Nephron progenitor cell (in vitro differentiated cells): ENCODE data around the gene TUBGCP4.

Experiments used
- DNase-seq: peaks from one replicate; pipeline ENCODE4 v3.0.0; 2021
- H3K27ac Mint-ChIP-seq: 2 replicates; pipeline ENCODE4 v1.8.0; 2021; ENCODE audit warnings: mild to moderate bottlenecking, moderate library complexity, mixed read lengths
- H3K27me3 Mint-ChIP-seq: 2 replicates; pipeline ENCODE4 v1.8.0; 2021; ENCODE audit warnings: mild to moderate bottlenecking, low read depth, mixed read lengths; ENCODE audit not compliant: poor library complexity
- H3K36me3 Mint-ChIP-seq: 2 replicates; pipeline ENCODE4 v1.8.0; 2021; ENCODE audit warnings: low read depth, mixed read lengths
- H3K4me1 Mint-ChIP-seq: 2 replicates; pipeline ENCODE4 v1.8.0; 2021; ENCODE audit warnings: mixed read lengths
- H3K4me3 Mint-ChIP-seq: 2 replicates; pipeline ENCODE4 v1.8.0; 2021; ENCODE audit warnings: mild to moderate bottlenecking, moderate library complexity, mixed read lengths
- H3K9me3 Mint-ChIP-seq: 2 replicates; pipeline ENCODE4 v1.8.0; 2021; ENCODE audit warnings: mild to moderate bottlenecking, moderate library complexity, mixed read lengths
- TF ChIP-seq, protein P1 (sequence below): fragments of 200-600 bp; sonication (generic); IDR thresholded peaks from 2 replicates; pipeline ENCODE4 v1.5.0; 2021; ENCODE audit warnings: antibody characterized with exemption

TUBGCP4 gene, protein sequence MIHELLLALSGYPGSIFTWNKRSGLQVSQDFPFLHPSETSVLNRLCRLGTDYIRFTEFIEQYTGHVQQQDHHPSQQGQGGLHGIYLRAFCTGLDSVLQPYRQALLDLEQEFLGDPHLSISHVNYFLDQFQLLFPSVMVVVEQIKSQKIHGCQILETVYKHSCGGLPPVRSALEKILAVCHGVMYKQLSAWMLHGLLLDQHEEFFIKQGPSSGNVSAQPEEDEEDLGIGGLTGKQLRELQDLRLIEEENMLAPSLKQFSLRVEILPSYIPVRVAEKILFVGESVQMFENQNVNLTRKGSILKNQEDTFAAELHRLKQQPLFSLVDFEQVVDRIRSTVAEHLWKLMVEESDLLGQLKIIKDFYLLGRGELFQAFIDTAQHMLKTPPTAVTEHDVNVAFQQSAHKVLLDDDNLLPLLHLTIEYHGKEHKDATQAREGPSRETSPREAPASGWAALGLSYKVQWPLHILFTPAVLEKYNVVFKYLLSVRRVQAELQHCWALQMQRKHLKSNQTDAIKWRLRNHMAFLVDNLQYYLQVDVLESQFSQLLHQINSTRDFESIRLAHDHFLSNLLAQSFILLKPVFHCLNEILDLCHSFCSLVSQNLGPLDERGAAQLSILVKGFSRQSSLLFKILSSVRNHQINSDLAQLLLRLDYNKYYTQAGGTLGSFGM

GRCh38 chr15:43370975-43371974 is at the start of gene TUBGCP4, which contains the start of gene ZSCAN29:
TSS of gene TUBGCP4 (plus strand) at chr15:43371101. CDS start at chr15:43371355, 254 bp downstream.
TSS of gene ZSCAN29 (minus strand) at chr15:43371043. CDS start at chr15:43369913, 1,130 bp downstream.
- TF ChIP-seq, protein P1, sequence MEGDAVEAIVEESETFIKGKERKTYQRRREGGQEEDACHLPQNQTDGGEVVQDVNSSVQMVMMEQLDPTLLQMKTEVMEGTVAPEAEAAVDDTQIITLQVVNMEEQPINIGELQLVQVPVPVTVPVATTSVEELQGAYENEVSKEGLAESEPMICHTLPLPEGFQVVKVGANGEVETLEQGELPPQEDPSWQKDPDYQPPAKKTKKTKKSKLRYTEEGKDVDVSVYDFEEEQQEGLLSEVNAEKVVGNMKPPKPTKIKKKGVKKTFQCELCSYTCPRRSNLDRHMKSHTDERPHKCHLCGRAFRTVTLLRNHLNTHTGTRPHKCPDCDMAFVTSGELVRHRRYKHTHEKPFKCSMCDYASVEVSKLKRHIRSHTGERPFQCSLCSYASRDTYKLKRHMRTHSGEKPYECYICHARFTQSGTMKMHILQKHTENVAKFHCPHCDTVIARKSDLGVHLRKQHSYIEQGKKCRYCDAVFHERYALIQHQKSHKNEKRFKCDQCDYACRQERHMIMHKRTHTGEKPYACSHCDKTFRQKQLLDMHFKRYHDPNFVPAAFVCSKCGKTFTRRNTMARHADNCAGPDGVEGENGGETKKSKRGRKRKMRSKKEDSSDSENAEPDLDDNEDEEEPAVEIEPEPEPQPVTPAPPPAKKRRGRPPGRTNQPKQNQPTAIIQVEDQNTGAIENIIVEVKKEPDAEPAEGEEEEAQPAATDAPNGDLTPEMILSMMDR, result no peak
- Mint-ChIP-seq H3K27me3 (peaks cover 4% of the 10 kb centered on the region), H3K9me3 (peaks cover 41% of the 10 kb centered on the region), H3K4me3 (peak within 1 kb of the TSS; percentile 95), H3K4me1 (peaks cover 48% of the 10 kb centered on the region), H3K36me3 (peaks cover 52% of the 10 kb centered on the region), H3K27ac (peak within 1 kb of the TSS; percentile 89)
- peak; percentile 91 for DNase-seq

DNA sequence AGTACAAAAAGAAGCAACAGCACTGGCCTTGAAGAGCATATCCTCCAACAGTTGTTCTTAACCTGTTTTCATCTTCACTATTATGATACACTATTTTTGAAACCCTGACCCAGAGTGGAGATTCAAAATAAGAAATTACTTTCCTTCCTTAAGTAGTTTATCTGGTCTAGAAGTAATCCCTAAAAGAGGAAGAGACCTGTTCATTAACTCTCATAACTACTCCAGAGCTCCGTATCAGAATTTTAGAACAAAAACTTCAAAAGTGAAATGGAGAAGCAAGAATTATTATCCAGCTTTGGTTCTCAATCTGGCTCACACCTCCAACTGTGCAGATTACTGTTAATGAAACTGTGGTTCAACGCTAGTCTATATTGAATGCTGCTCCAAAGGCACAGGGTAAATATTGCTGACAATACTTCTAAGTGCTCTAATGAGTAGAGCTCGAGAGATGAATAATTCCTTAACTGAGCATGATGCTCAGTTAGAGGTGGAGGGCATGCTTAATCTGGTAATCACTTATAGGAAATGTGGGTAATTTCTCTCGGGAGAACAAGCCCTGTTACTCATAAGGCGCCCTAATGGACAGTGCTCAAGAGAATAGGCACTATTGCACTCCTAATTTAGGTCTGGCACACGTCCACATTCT is 45.7 kb upstream of the TUBGCP4 start:
- Mint-ChIP-seq H3K4me1 (peaks cover 21% of the 10 kb centered on the region), H3K4me3 (no peak overlapping the region), H3K36me3 (peaks cover 22% of the 10 kb centered on the region), H3K27ac (no peak overlapping the region), H3K9me3 (peaks cover 4% of the 10 kb centered on the region), H3K27me3 (peaks cover 51% of the 10 kb centered on the region)
- no peak for DNase-seq
- TF ChIP-seq, protein P1, result no peak

DNA sequence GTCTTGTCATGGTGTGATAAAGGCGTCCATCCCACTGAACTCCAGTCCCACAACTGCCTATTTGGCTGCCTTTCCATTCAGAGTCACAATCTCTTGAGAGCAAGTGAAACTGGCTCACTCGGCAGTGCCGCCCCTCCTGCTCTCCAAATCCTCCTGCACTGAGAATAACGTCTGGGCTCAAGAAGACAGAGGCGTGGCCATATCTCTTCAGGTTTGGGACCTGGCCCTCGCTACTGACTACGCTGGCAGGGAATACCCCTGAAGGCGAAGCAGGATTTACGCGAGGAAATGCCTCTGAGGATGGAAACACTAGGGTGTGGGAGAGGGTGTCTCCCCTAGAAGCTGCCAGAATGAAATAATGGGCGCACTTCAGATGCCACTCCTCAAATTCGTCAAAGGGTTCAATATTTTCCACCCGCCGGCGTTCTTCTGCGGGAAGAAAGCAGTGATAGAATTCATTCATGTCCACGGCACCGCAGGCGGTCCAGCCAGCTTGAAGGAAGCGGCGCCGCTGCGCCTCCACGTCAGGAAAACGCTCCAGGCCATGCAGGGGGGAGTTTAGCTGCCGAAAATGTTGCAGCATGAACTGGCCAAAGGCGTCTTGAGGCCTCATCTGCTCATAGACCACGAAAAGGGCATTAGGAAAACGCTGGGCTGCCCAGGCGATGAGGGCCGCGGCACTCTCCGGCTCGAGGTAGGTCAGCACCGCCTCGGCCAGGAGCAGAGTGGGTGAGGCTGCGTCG is 41.5 kb upstream of the TUBGCP4 start:
- H3K4me3 Mint-ChIP-seq, result peak overlapping the region; percentile 88
- peak overlapping the region; percentile 99 for H3K27ac Mint-ChIP-seq
- TF ChIP-seq, protein P1, result no peak
- H3K27me3 Mint-ChIP-seq, result peaks cover 23% of the 10 kb centered on the region
- H3K4me1 Mint-ChIP-seq, result peaks cover 42% of the 10 kb centered on the region
- H3K36me3 Mint-ChIP-seq, result peaks cover 46% of the 10 kb centered on the region
- DNase-seq, result peak; percentile 38
- peaks cover 4% of the 10 kb centered on the region for H3K9me3 Mint-ChIP-seq

- Mint-ChIP-seq H3K9me3 (peaks cover 4% of the 10 kb centered on the region), H3K36me3 (peaks cover 50% of the 10 kb centered on the region), H3K4me1 (peaks cover 42% of the 10 kb centered on the region), H3K4me3 (peak within 1 kb of the TSS; percentile 88), H3K27ac (peak within 1 kb of the TSS; percentile 99), H3K27me3 (peaks cover 17% of the 10 kb centered on the region)
- TF ChIP-seq, protein P1, result no peak
- DNase-seq, result peak; percentile 85
Observed at GRCh38 chr15:43329960-43330779, 40.7 kb upstream of the TUBGCP4 start, which contains the start of gene LCMT2. TSS of gene LCMT2 (minus strand) at chr15:43330573. CDS start at chr15:43330489, 84 bp downstream.
